HG02588 (cell line): ENCODE results near the gene MAP2K5.

Experiments
- ATAC-seq: cut with Tn5 transposase; IDR thresholded peaks from one replicate; pipeline ENCODE4 v1.9.1; 2021; ENCODE audit warnings: mild to moderate bottlenecking, moderate library complexity; ENCODE audit not compliant: unreplicated experiment

Gene MAP2K5

GRCh38 chr15:67820992-67821783 is 278.7 kb downstream of the MAP2K5 start:
- no peak for ATAC-seq

GRCh38 chr15:67821784-67822440 is 279.4 kb downstream of the MAP2K5 start:
- no peak for ATAC-seq

DNA sequence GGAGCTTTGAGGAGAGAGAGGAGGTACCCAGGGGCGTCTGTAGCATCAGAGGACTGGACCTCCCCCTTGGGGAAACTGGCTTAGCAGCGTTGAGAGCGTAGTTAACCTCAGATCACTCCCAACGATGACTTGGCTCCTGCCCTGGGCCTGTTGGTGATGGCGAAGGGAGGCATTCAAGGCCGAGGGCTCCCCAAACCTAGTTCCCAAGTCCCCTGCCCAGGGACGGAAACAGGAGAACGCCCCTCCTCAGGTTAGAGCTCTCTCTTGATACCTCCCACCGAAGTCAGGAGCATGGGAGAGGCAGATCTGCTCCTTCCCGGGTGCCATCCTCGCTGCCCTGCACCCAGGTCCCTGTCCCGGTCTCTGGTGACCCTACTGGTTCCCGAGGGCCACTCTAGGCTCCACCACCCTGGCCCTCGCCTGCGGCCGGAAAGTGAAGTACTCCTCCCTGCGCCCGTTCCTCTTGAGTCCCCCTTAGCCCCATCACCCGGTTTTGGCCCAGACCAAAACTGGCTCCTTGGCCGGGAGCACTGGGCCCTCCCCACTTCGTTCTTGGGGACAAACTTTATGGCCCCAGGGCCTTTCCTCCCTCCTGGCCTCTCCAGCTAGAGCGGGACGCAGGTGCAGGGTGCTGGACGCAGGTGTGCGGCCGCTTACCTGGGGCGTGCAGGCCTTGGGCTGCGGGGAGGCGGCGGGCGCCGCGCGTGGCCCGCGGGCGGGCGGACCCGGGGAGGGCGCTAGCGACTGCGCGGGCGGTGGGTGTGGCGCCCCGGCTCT is 280.2 kb downstream of the MAP2K5 start:
- no peak for ATAC-seq

GRCh38 chr15:67823314-67824196 is 281.1 kb downstream of the MAP2K5 start:
- no peak for ATAC-seq

- no peak for ATAC-seq
These were observed 281.9 kb downstream of the MAP2K5 start for GRCh38 chr15:67824197-67824968.

DNA sequence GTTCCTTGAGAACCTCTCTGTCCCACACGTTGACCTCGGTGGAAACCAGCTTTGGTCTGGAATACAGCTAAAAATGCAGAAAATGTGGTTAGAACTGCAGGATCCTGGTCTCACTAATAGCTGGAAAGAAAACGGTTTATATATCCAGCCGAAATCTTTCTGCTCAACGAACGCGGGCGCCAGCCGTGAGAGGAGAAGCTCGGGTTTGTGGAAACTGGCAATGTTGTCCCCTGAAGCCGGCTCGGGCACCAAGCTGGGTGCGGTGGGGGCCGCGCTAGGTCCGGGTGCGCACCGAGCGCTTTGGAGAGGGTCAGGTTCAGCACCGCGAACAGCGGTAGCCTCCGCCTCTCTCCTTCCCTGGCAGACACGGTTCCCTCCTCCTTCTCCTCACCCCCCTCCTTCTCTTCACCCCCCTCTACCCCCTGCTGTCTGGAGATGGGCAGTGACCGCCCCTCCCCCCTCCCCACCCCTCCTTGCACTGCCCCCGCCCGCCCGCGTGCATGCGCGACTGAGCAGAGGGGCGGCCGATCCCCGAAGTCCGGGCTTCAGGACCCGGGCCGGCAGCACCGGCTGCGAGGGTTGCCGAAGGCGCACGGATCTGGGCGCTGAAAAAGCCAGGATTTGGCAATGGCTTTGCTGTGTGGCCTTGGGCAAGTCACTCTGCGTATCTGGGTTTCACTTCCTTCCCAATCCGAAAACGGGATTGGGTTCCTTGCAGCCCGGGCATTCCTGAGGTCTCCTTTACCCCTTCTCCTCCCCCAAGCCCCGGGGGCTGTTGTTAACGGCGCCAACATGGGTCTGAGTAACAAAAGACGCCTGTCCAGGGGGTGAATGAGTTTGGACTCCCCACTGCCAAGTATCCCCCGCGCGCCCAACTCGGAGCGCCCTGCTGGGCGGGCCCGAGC is 282.7 kb downstream of the MAP2K5 start, which contains the start of gene SKOR1:
TSS of gene SKOR1 (plus strand) at position 534 of the 905 bp plus-strand sequence. CDS start at position 628, 94 bp downstream.
- no peak for ATAC-seq

DNA sequence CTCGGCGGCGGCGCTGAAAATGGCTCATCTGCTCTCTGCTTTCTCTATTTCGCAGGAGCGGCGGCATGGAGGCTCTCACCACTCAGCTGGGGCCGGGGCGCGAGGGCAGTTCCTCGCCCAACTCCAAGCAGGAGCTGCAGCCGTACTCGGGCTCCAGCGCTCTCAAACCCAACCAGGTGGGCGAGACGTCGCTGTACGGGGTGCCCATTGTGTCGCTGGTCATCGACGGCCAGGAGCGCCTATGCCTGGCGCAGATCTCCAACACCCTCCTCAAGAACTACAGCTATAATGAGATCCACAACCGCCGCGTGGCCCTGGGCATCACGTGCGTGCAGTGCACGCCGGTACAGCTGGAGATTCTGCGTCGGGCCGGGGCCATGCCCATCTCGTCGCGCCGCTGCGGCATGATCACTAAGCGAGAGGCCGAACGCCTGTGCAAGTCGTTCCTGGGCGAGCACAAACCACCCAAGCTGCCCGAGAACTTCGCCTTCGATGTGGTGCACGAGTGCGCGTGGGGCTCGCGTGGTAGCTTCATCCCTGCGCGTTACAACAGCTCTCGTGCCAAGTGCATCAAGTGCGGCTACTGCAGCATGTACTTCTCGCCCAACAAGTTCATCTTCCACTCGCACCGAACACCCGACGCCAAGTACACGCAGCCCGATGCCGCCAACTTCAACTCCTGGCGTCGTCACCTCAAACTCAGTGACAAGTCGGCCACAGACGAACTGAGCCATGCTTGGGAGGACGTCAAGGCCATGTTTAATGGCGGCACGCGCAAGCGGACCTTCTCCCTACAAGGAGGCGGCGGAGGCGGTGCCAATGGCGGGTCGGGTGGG is 283.6 kb downstream of the MAP2K5 start:
- no peak for ATAC-seq

DNA sequence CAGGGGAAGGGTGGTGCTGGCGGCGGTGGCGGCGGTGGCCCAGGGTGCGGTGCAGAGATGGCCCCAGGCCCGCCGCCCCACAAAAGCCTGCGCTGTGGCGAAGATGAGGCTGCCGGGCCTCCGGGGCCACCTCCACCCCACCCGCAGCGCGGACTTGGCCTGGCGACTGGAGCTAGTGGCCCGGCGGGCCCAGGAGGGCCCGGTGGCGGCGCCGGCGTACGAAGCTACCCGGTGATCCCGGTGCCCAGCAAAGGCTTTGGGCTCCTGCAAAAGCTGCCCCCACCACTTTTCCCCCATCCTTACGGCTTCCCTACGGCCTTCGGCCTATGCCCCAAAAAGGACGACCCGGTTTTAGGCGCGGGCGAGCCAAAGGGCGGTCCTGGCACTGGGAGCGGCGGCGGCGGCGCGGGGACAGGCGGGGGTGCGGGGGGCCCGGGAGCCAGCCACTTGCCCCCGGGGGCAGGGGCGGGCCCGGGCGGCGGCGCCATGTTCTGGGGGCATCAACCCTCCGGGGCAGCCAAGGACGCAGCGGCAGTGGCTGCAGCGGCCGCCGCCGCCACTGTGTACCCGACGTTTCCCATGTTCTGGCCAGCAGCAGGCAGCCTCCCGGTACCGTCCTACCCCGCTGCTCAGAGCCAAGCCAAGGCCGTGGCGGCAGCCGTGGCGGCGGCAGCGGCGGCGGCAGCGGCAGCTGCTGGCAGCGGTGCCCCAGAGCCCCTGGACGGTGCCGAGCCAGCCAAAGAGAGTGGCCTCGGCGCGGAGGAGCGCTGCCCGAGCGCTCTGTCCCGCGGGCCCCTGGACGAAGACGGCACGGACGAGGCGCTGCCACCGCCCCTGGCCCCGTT is 284.4 kb downstream of the MAP2K5 start:
- no peak for ATAC-seq

GRCh38 chr15:67827562-67828277 is 285.2 kb downstream of the MAP2K5 start:
- ATAC-seq = no peak

- no peak for ATAC-seq
These were observed 285.9 kb downstream of the MAP2K5 start for GRCh38 chr15:67828278-67828968.

- no peak for ATAC-seq
These were observed 286.6 kb downstream of the MAP2K5 start for GRCh38 chr15:67828969-67829646.

GRCh38 chr15:67829647-67830504 is 287.4 kb downstream of the MAP2K5 start:
- no peak for ATAC-seq

DNA sequence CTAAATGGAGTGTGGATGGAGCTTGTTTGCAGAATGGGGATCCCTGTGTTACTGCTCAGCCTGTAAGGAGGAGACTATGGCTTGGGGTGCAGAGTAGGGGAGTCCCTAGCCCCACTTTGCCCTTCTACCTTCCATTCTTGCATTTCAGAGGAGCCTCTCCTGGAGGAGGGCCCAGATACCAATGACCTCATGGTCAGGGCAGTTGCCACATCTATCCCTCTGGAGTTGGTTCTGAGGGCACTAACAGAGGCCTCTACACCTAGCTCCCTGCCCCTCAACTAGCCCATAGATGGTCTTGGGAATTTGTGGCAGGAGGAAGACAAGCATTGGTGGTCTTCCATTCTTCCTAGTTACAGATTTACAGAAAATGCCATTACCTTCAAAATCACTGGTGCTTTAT is 288.9 kb downstream of the MAP2K5 start:
- no peak for ATAC-seq

GRCh38 chr15:67832031-67832551 is 289.6 kb downstream of the MAP2K5 start:
- ATAC-seq = no peak
